Kidney (tissue), 14 donors: Measurements from ENCODE around the gene KLHL5. TPM values are rescaled to one million over a fixed set of nuclear protein-coding genes. Genes with fewer than 3 reads are reported as not detected.

Experiments
- DNase-seq, 5 donors: peaks; one replicate each; pipeline ENCODE4 v3.0.0-alpha.2; 2013 to 2020
- FAIRE-seq: peaks from 2 replicates; lab custom pipeline; 2012; peaks lifted over from hg19 to GRCh38; lab: Jason Lieb, UNC
- H3K27ac ChIP-seq, 2 donors: one replicate each; pipeline ENCODE4 v1.7.0; 2013; ENCODE audit warnings: low read depth in 2 of 2, low read length in 2 of 2, inconsistent platforms in 1 of 2
- H3K27me3 ChIP-seq: one replicate; pipeline ENCODE4 v1.7.1; 2013; ENCODE audit warnings: low read length, inconsistent platforms; ENCODE audit not compliant: control insufficient read depth, insufficient read depth
- H3K36me3 ChIP-seq, 3 donors: one replicate each; pipeline versions ENCODE4 v1.7.0 to v1.7.1; 2013; ENCODE audit warnings: low read length in 3 of 3, control low read depth in 1 of 3, inconsistent platforms in 1 of 3; ENCODE audit not compliant: insufficient read depth in 3 of 3, control insufficient read depth in 2 of 3
- H3K4me1 ChIP-seq, 3 donors: one replicate each; pipeline versions ENCODE4 v1.7.0 to v1.7.1; 2013; ENCODE audit warnings: low read length in 3 of 3, inconsistent platforms in 1 of 3, low read depth in 1 of 3; ENCODE audit not compliant: control insufficient read depth in 2 of 3, insufficient read depth in 2 of 3
- H3K4me3 ChIP-seq, 3 donors: one replicate each; pipeline versions ENCODE4 v1.7.0 to v1.8.1; 2013; ENCODE audit warnings: low read length in 3 of 3, control low read depth in 1 of 3, inconsistent platforms in 1 of 3
- H3K9ac ChIP-seq, 3 donors: one replicate each; pipeline versions ENCODE4 v1.7.0 to v1.7.1; 2013; ENCODE audit warnings: low read length in 3 of 3, control low read depth in 1 of 3, inconsistent platforms in 1 of 3
- H3K9me3 ChIP-seq, 3 donors: one replicate each; pipeline versions ENCODE4 v1.7.0 to v1.7.1; 2013; ENCODE audit warnings: low read length in 3 of 3, control low read depth in 1 of 3, inconsistent platforms in 1 of 3; ENCODE audit not compliant: control insufficient read depth in 2 of 3, insufficient read depth in 1 of 3
- CTCF ChIP-seq: IDR thresholded peaks from 3 replicates; pipeline ENCODE4 v1.5.1; 2012; ENCODE audit warnings: mild to moderate bottlenecking, moderate library complexity, borderline replicate concordance; ENCODE audit not compliant: insufficient read depth; ENCODE audit errors: extremely low read depth
- intact Hi-C: fragments of 100-400 bp; cut with DNase I; formaldehyde crosslinking; loops from one replicate; pipeline ENCODE4 v1.11.1; 2022
- polyA plus RNA-seq: library from polyadenylated mRNA; stranded (reverse); fragments of 350-450 nt; fragmentation: Illumina TruSeq; extraction: RNeasy Lipid Tissue Mini Kit (QIAGEN cat#74804); gene quantifications from one replicate; pipeline ENCODE4 v1.2.3, GENCODE V29; 2014; ENCODE audit warnings: low read depth, low replicate concordance; ENCODE audit not compliant: insufficient read depth
- total RNA-seq: library from RNA; stranded (reverse); fragmentation: NEBNext Ultra II Directional; extraction: Animal tissue kit (Norgen Biotek cat#: 25700); gene quantifications from one replicate; pipeline ENCODE4 v1.2.1, GENCODE V29; 2021
- donor health status: control.
- donor health status: control.
- donor health status: control.
- donor health status: control.
- donor health status: control.
- donor health status: DM: yes; HTN: yes; CAD: no.
- donor health status: Normal renal cell carcinoma (clear cell type).

KLHL5 gene
- total and polyA plus RNA-seq, 2 donors from 2014 or later = 12.2 to 47.8 TPM

- Histone ChIP-seq H3K27ac (no peak overlapping the region), H3K9ac (no peak overlapping the region), H3K4me1 (no peaks in the 10 kb centered on the region), H3K9me3 (peaks cover 0 to 3% (median 0%) of the 10 kb centered on the region in 3 donors), H3K4me3 (no peak overlapping the region), H3K36me3 (no peaks in the 10 kb centered on the region), H3K27me3 (no peaks in the 10 kb centered on the region)
- no peak for TF ChIP-seq CTCF
- FAIRE-seq = no peak
- DNase-seq = no peak
- intact Hi-C loops = no loop called here
These were observed 108.3 kb downstream of the KLHL5 start for GRCh38 chr4:39170301-39170700.

Other genes starting within 250 kb of the KLHL5 start
- 6.1 TPM for gene TLR6, start 205.4 kb upstream of the KLHL5 start, total RNA-seq
- 0.62 TPM for gene TLR6, start 205.4 kb upstream of the KLHL5 start, polyA plus RNA-seq
- 31.1 TPM for gene FAM114A1, start 194.4 kb upstream of the KLHL5 start, total RNA-seq
- 10.8 TPM for gene FAM114A1, start 194.4 kb upstream of the KLHL5 start, polyA plus RNA-seq
- gene TMEM156, start 29.8 kb upstream of the KLHL5 start, total RNA-seq = 3.5 TPM
- gene TMEM156, start 29.8 kb upstream of the KLHL5 start, polyA plus RNA-seq = 1.8 TPM
- 42.5 TPM for gene WDR19, start 120.3 kb downstream of the KLHL5 start, total RNA-seq
- gene WDR19, start 120.3 kb downstream of the KLHL5 start, polyA plus RNA-seq = 21.4 TPM